Activated T-cell treated with anti-CD3 and anti-CD28 coated beads for 1 hour (primary cell): ENCODE measurements around the gene ASB1.
"Not testable (repeated sequence)": the region's sequence is repeated elsewhere in the genome, so short reads cannot be mapped to it uniquely, and the experiment has no call there.

Experiments
- DNase-seq: peaks from one replicate; pipeline ENCODE4 v3.0.0-alpha.2; 2020; ENCODE audit warnings: low read depth

ASB1 gene

GRCh38 chr2:238423561-238424312, 3.0 kb upstream of the ASB1 start:
- DNase-seq = no peak

GRCh38 chr2:238424313-238424700, 2.4 kb upstream of the ASB1 start:
- DNase-seq = no peak

DNA sequence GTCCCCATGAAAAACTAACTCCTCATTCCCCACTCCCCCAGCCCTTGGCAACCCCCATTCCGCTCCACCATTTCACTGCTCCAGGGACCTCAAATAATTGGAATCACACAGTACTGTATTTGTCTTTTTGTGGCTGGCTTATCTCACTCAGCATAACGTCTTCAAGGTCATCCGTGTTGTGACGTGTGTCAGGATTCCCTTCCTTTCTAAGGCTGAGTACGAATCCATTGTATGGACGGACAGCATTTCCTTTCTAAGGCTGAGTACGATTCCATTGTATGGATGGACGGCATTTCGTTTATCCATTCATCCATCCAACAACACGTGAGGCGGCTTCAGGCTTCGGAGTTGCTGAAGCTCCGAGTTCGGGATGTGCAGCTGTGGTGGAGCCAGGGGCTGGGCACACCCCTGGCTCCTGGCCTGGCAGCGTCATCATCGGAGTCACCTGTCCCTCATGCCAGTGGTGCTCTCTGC, 1.2 kb upstream of the ASB1 start:
- DNase-seq = no peak

DNA sequence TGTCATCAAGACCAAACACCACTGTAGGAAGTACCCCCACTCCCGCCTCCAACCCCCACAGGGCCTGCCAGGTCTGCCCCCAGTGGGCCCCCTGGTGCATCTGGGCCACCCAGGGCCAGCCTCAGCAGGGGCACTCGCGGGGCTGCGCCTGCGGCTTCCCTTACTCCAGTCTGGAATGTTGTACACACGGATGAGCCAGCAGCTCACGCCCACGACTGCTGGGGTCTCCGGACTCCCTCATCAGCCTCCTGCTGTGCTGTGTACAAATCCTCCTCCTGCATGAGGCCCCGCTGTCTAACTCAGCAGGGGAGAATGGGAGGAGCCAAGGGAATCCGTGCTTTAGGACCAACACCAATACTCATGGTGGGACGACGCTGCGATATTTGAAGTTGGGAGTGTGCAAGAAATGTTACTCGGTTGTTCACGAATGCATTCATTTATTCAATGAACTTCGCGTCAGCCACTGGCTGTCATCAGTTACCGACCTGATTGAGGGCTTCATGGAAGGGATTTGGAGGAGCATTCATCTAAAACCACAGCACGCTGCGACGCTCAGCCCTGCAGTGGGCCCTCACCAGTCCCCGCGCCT, 654 bp upstream of the ASB1 start:
- no peak for DNase-seq

- no peak for DNase-seq
Measured at GRCh38 chr2:238427435-238428162, 872 bp downstream of the ASB1 start.

DNA sequence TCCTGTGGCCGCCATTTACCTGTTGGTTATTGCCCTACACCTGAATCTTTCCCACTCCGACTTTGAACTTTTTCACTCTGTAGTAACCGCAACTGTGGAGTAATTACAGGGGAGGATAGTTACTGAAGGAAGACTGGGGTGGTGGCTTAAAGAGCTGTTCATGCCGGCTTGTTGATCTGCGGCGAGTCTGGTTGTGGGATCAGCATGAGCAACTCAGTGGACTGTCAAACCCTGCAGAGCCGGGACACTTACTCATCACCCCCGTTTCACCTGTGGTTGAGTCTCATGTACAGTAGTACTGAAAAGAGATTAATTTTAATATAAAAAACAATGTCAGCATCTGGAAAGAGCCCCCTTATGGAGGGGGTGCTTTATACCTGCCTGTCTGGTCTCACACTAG, 2.1 kb downstream of the ASB1 start:
- no peak for DNase-seq

DNA sequence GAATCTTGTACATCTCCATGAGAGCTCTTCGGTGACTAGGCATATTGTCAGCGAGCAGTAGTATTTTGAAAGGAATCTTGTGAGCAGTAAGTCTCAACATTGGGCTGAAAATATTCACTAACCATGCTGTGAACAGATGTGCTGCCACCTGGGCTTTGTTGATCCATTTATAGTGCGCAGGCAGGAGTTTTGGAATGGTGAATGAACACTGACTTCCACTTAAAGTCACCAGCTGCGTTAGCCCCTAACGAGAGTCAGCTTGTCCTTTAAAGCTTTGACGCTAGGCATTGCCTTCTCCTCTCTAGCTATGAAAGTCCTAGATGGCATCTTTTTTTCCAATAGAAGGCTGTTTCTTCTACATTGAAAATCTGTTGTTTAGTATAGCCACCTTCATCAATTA, 4.1 kb downstream of the ASB1 start:
- DNase-seq = no peak

- no peak for DNase-seq
Measured at GRCh38 chr2:238431456-238431855, 4.7 kb downstream of the ASB1 start.

DNA sequence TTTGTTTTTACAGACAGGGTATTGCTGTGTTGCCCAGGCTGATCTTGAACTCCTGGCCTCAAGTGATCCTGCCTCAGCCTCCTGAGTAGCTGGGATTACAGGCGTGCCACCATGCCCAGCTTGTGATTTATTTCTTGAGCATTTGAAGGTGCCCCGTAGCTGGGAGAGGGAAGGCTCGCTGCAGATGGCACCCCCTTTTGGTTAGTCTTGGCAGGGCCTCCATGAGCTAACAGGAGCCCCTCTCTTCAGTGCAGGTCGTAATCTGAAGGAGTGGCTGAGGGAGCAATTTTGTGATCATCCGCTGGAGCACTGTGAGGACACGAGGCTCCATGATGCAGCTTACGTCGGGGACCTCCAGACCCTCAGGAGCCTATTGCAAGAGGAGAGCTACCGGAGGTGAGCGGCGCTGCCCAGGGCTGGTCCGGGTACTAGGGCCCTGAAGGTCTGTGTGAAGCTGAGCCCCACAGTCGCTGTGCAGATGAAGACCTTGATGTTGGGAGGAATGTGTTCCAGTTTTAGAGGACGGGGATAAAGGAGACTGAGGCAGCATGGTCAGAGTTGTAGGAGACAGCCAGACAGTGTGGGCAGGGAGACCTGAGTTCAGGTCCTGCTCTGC, 6.7 kb downstream of the ASB1 start:
- no peak for DNase-seq

- DNase-seq = no peak
Measured at GRCh38 chr2:238433941-238434845, 7.5 kb downstream of the ASB1 start.

DNA sequence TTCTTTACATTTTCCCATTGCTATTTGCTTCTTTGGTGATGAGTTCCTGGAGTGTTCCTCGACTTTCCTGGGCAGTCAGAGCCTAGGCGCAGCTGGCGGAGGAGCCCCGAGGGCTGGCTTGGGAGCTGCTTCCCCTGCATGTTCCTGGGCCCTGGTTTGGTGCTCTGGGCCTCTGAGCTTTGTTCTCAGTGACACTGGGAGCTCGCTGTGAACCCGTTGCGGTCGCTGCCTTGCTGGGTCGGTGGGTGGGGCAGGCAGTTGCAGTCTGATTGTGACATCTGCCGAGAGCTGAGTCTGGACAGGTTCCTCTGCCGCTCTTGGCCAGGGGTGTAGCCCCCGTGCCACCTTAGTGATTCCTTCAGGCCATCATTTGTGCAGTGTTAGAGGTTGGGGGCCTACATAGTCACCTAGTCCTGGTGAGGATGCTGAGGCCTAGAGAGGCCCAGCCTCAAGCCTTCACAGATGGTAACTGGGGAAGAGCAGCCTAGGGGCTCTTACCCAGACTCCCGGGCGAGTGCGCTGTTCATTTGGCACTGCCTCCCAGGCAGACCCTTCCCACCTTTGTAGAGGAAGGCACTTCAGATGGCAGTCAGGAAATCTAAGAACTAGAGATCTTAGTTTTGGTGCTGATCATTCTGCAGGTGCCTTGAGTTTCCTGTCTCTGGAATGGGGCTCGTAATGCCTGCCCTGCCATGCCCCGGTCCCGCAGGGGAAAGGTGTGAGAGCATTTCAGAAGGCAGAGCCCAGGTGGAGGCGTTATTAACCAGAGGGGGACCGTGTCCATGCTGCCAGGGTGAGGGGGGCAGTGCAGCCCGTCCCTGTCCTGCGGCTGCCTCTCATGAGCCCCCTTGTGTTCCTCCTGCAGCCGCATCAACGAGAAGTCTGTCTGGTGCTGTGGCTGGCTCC, 8.4 kb downstream of the ASB1 start:
- DNase-seq = no peak

GRCh38 chr2:238435752-238436096, 9.0 kb downstream of the ASB1 start:
- no peak for DNase-seq

- no peak for DNase-seq
Measured at GRCh38 chr2:238438856-238439849, 12.4 kb downstream of the ASB1 start.

DNA sequence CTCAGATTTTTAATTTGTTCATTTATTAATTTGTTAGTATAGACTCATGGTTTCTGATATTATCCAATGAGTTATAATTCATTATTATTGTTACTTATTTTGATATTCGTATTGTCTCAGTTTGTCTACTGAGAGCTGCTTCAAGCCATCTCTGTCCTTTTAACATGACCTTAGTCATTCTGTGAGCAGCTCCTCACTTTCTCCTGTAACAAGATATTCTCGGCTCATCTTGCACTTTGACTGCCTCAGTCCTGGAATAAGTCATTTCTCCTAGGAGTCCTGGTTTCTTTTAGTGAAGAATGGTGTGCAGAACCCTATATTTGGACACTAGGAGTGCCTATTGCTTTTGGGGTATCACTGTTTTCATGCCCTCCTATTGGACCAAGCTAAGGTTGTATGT, 13.2 kb downstream of the ASB1 start:
- no peak for DNase-seq

DNA sequence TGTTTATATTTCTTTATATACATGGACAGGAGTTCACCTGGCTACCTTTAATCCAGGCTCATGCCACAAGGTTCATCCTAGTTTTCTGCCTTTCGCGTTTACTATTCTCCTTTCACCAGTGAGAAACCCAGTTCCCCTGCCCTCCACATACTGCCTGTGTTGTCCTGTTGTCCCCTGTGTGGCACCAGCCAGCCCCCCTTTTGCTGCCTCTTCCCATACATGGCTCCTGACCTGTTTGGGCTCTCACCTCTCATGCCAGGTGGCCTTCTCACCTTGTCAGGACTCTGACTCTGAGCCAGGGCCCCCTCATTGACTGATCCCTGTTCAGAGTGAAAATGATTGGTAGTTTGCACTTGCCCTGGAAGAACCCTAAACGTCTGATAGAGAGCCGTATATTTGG, 13.6 kb downstream of the ASB1 start:
- no peak for DNase-seq

- no peak for DNase-seq
Measured at GRCh38 chr2:238440767-238441166, 14.0 kb downstream of the ASB1 start.

GRCh38 chr2:238441262-238442114, 14.8 kb downstream of the ASB1 start:
- no peak for DNase-seq

DNA sequence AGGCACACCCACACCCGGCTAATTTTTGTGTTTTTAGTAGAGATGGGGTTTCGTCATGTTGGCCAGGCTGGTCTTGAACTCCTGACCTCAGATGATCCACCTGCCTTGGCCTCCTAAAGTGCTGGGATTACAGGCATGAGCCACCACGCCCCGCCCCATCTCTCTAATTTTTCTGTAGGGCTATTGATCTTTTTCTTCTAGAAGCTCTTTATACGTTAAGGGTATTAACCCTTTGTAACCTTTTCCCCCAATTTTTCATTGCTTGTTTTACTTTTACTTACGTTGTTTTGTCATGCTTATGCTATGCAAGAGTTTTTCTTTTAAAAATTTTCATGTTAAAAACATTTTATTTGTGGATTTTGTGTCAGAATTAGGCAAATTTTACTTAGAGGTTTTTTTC, 15.5 kb downstream of the ASB1 start:
- DNase-seq = not testable (repeated sequence)

DNA sequence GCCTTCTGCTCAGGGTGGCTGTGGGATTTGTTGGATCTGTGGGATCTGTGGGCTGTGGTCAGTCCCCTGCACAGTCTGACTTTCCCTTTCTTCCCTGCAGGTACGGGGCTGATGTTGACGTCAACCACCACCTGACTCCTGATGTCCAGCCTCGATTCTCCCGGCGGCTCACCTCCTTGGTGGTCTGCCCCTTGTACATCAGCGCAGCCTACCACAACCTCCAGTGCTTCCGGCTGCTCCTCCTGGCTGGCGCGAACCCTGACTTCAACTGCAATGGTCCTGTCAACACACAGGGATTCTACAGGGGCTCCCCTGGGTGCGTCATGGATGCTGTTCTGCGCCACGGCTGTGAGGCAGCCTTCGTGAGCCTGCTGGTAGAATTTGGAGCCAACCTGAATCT, 17.5 kb downstream of the ASB1 start:
- DNase-seq = no peak
